Measurements from ENCODE around the gene WDR62.
"Not testable (repeated sequence)": the region's sequence is repeated elsewhere in the genome, so short reads cannot be mapped to it uniquely, and the experiment has no call there.

The WDR62 gene

DNA sequence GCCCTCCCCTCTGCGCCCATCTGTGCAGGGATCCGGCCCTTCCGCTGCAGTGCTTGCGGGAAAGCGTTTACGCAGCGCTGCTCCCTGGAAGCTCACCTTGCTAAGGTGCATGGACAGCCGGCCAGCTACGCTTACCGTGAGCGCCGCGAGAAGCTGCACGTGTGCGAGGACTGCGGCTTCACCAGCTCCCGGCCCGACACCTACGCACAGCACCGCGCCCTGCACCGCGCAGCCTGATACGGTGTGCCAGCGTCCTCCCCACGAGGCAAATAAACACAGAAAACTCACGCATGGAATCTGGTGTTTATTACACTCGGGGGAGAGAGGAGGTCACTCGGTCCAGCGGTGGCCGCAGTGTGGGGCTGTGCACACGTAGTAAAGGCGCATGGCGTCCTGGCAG, 58.7 kb downstream of the WDR62 start:
- no peak for DNase-seq

DNA sequence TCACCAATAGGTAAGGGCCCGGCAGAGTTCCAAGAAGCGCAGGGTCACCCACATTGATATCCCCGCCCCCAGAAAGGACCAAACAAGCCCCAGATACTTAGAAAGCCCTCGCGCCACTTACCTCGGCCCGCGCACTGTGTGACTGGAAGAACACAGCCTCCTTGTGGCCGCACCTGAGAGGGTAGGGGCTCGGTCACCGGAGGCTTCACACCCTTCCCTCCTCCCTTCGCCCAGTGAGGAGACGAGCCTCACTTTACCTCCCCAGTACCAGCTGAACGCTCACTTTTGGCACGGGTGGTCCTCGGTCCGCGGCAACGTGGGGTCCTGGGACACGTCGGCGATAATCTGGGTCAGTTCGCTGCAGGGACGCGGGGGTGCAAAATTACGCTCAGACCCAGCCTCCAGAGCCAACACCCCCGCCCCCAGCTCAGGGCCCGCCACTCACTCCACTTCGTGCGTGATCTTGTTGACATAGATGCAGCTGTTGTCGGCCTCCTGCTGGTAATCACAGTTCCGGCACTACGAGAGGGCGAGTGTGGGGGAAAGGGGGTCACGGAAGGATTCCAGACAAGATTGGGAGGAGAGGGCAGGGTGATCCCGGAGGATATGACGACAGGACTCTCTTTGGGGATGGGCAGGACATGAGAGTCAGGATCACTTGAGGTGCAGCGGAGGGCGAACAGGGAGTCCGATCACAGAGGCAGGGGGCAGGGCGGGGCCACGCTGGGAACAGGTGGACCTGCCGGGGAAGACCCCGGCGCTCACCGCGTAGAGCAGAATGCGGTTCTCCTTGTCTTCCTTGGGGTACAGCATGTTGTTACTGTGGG, 59.4 kb downstream of the WDR62 start:
- no peak for DNase-seq

DNA sequence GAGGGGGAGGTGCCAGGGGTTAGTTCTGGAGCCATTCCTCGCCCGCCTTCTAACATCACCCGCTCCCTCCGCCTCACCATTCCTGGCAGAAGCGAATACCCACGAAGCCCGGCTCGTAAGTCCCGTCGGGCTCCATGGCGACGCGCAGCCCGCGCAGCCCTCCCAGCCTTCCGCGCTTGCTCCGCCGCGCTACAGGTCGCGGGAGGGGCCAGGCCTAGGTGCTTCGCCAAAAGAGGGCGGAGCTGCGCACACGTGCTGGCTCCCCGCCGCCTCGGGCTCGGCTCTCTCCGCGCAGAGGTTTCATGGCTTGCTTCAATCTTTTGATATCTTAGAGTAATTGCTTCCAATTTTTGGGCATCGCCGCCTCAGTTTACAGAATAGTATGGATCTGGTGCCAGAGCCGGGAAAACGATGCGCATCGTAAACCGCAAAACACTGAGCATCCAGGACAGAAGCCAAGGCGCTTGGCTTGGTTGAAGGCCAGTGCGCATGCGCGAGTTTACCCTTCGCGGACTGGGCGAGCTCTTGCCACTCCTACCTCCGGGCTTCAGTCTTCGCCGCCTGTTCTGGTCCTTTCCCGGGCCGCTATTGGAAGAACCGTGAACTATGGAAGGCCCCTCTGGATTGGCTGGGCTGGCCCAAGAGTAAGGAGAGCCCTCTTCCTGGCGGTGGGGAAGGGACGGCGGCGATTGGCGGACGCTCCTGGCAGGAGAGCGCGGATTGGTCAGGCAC, 60.2 kb downstream of the WDR62 start, which contains the start of gene POLR2I:
POLR2I (minus strand) TSS at position 155 of the 732 bp plus-strand sequence; CDS start at position 136, 19 bp downstream.
- peak; percentile 99 for DNase-seq

DNA sequence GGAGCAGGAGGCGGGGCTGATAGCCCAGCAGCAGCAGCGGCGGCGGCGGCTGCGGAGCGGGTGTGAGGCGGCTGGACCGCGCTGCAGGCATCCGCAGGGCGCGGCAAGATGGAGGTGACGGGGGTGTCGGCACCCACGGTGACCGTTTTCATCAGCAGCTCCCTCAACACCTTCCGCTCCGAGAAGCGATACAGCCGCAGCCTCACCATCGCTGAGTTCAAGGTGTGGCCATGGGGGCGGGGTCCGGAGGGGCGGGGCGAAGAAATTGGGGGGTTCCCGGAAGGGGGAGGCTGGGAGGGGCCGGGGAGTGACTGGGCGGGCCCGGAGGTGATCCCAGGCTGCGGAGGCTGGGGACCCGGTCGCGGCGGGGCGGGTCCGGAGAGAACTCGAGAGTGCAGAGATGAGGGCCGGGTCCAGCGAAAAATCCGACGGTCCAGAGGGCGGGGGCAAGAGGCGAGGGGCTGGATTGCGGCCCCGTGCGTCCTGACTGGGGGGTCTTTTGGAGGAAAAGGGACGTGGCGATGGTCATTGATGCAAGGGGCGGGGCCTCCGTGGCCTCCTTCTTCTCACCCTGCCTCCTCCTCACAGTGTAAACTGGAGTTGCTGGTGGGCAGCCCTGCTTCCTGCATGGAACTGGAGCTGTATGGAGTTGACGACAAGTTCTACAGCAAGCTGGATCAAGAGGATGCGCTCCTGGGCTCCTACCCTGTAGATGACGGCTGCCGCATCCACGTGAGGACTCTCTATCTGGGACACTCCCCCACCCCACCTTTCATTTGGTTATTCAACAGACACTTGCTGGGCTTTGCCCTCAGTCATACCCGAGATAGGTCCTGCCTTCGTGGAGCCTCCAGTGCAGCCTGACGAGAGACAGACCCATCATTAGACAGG, 61.0 kb downstream of the WDR62 start, which contains the start of gene TBCB:
TBCB (plus strand) TSS at position 16 of the 891 bp plus-strand sequence; CDS start at position 109, 93 bp downstream.
- peak; percentile 95 for DNase-seq

DNA sequence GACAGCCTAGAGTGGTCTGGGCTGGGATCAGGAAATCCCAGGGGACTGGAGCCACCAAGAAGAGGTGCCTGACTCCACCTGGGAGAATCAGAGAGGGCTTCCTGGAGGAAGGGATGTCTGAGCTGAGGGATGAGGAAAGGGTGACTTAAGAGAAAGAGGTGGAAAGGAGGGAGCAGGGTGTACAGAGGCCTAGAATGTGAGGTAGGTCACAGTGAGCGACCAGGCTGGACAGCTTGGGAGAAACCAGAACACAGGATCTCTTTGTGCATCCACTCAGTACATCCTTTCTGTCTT, 61.6 kb downstream of the WDR62 start:
- DNase-seq: no peak

DNA sequence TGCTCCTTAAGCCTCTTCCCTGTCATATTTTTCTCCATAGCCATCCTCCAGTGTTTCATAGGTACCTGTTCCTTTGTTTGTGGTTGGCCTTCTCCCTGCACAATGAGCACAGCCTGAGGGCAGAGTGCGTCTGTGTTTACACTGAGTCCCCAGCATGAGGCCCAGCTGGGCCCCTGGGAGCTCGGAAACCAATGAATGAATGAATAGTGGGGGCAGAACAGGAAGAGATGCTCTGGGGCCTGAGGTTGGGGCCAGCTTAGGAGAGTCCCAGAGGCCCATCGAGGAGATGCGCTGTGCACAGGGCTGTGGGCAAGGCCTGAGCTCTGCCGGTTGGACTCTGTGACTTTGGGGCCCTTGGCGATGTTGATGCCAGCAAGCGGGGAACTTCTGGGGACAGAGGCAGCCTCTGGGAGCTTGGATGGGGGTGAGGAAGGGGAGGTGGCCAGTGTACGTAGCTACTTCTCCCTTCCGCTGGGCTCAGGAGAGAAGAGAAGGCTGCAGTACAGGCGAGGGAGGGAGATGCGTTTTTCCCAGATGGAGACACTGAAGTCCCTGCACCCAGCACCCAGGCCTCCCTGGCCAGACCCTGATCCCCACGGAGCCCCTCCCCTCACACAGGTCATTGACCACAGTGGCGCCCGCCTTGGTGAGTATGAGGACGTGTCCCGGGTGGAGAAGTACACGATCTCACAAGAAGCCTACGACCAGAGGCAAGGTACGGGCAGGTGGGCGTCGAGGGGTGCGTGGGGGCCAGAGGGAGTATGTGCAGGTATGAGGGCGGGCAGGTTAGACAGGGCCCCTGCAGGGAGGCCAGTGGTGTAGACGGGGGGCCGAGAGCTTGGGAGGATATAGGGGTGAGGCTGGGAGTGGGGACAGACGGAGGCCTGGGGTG, 65.6 kb downstream of the WDR62 start:
- DNase-seq: no peak

DNA sequence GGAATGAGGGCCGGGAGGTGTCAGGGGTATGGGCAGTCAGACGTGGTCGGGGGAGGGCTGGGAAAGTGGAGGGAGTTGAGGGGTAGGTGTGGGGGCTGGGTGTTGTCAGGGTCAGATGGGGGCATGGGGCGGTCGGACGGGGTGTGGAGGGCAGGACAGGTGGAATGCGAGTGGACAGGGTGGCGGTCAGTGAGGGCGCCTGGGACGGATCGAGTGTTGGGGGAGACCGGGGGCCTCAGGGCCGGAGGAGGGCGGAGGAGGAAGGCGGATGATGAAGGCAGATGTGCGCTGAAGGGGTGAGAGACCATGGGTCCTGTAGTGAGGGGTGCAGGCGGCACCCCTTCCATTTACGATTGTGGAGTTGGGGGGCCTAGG, 66.3 kb downstream of the WDR62 start:
- no peak for DNase-seq

DNA sequence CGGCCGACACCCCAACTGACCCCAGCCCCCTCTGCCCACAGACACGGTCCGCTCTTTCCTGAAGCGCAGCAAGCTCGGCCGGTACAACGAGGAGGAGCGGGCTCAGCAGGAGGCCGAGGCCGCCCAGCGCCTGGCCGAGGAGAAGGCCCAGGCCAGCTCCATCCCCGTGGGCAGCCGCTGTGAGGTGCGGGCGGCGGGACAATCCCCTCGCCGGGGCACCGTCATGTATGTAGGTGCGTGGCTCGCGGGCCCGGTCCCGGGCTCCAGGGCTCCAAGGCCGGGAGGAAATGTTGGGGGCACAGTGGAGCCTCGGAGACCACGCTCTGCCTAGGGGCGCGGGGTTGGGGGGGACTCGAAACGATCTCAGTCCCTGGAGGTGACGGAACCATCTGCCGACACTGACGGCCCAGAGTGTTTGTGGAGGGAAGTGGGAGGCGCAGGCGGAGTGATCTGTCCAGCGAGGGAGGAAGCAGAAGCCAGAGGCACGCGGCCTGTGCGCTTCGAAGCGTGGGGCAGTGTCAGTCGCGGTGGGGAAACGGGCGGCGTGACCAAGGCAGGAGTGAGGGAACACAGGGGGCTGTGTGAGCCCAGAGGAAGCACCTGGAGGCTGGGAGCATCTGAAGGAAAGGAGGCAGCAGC, 66.9 kb downstream of the WDR62 start:
- no peak for DNase-seq

DNA sequence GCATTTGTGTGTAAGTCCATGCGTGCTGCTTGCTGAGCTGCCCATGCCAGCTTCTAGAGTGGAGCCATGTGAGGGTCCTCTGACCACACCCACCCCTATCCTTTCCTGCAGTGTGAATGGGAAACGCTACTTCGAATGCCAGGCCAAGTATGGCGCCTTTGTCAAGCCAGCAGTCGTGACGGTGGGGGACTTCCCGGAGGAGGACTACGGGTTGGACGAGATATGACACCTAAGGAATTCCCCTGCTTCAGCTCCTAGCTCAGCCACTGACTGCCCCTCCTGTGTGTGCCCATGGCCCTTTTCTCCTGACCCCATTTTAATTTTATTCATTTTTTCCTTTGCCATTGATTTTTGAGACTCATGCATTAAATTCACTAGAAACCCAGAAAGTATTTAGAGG, 70.9 kb downstream of the WDR62 start:
- DNase-seq: no peak

DNA sequence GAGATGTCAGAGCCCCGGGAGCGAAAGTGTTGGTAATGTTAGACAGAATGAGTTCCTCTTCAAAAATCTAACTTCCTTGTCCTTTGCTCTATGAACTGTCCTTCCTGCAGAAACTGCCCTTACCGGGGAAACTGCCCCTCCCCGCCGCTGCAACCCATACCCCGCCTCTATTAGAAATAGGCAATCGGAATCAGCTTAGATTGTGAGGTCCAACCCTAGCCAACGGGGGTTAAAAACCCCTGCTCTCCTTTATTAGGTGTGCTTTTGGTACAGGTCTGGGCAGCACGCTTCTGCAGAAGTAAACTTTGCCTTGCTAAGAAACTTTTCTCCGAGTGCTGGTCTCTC, 73.7 kb downstream of the WDR62 start:
- DNase-seq: no peak

DNA sequence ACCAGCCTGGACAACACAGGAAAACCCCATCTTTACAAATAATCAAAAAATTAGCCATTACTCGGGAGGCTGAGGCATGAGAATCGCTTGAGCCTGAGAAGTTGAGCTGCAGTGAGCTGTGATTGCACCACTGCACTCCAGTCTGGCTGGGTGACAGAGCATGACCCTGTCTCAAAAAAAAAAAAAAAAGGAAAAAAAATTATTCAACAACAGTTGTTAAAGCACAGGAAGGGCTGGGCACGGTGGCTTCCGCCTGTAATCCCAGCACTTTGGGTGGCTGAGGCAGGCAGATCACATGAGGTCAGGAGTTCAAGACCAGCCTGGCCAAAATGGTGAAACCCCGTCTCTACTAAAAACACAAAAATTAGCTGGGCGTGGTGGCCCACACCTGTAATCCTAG, 76.5 kb downstream of the WDR62 start:
- DNase-seq: not testable (repeated sequence)

DNA sequence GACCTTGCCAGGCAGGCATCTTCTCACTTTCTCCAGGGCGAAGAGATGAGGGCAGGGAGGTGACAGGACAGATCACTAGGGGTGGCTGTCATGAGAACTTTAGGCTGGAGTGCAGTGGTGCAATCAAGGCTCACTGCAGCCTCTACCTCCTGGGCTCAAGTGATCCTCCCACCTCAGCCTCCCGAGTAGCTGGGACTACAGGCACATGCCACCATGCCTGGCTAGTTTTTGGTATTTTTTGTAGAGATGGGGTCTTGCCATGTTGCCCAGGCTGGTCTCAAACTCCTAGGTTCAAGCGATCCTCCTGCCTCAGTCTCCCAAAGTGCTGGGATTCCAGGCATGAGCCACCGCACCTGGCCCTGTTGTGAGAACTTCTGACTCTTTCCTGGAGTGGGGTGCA, 80.2 kb downstream of the WDR62 start:
- DNase-seq: not testable (repeated sequence)

DNA sequence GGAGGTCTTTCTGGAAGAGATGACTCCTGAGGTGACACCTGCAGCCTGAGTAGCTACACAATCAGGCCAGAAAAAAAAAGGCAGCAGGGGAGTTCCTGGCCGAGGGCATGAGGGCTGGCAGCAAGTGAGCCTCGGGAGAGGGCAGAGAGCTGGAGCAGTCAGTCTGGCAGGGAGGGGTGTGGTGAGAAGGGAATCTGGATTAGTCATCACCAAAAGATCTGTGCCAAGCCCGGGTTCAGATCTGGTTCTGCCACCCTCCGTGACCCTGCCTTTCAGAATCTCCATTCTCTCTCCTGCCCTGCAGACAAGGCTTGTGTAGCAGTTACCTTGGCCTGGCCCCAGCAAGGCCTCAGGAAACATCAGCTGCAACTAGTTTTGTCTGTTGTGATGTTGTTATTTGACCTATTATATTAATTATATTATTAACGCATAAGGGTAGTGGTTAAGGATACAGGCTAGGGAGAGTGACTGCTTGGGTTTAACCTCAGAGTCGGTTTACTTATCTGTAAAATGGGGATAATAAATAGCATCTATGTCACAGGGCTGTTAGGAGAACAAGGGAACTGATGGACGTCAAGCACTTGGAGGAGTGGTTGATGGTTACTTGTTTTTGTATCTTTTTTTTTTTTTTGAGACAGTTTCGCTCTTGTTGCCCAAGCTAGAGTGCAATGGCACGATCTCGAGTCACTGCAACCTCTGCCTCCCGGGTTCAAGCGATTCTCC, 82.4 kb downstream of the WDR62 start:
- DNase-seq: no peak

DNA sequence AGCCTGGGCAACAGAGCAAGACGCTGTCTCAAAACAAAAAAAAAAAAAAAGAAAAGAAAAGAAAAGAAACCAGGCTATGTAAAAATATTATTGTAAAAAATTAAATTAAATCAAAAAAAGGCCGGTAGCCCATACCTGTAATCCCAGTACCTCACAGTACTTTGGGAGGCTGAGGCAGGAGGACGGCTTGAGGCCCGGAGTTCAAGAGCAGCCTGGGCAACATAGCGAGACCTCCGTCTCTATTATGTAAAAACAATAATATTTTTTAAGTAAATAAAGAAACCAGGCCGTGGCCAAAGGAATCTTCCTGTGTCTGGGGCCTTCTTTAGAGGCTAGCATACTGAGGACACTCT, 84.4 kb downstream of the WDR62 start:
- no peak for DNase-seq

DNA sequence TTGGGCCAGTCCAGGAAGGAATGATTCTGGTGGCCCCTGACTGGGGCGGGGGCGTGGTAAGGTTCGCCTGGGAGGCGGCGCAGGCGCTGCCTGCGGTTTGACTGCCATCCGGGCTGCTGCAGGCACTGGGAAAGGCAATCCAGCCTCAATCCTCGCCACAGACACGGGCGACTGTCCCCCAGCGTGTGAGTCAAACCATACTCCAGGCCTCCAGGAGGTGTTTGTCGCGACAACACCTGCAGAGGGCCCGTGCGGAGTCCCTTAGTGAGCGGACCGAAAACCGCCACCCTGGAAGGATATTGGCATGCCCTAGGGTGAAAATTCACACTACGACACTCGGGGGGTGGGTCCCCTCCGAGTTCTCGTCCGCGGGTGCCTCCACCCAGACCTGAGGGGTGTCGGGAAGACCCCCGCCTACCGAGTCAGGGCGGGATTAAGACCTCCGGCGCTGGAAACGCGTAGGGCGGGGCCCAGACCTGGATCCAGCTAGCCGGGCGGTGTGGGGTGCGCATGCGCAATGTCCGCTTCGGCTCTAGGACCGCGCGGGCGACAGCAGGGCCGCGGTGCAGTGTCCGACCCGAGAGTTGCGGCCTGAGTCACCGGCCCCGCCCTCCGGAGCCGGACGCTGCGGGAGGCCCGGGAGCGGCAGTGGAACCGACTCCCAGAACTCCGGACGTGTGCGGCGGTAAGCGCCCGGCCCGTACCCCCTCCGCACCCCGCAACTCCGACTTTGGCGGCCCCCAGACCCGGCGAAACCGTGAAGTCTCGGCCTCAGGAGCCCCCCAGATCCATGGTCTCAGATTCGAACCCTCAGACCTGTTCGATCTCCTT, 85.0 kb downstream of the WDR62 start, which contains the start of gene CAPNS1:
CAPNS1 (plus strand) TSS at position 594 of the 831 bp plus-strand sequence. CDS start 946 bp downstream, outside the sequence.
- DNase-seq: peak; percentile 89

DNA sequence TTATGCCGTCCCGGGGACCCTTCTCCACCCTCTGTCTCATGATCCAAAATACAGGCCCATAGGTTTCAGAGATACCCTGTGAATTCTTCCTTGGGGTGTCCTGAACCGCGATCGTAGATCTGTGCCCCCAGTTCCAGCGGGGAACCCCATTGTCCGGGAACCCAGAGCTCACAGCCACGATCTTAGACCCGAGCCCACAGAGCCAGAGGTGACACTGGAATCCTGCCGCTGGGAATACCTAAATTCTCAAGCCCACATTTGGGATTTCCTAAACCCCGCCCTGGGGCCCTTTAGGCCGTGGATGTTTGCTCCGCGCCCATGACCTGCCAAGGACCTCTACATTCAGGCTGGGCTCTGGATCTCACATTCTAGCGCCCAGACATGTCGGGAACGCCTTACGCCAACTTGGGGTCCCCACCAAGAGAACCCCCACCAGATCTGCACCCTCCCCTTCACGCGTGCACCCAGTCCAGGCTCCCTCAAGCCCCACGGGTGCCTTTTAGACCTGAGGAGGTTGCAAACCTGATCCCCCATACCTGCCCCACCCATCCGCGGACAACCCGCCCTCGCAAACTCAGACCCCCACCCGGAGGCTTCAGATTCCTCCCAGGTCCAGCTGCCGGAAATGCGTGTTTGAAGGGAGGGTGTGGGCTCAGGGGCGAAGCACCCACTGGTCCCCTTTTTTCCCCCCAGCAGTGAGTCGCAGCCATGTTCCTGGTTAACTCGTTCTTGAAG, 85.8 kb downstream of the WDR62 start:
- peak; percentile 36 for DNase-seq

DNA sequence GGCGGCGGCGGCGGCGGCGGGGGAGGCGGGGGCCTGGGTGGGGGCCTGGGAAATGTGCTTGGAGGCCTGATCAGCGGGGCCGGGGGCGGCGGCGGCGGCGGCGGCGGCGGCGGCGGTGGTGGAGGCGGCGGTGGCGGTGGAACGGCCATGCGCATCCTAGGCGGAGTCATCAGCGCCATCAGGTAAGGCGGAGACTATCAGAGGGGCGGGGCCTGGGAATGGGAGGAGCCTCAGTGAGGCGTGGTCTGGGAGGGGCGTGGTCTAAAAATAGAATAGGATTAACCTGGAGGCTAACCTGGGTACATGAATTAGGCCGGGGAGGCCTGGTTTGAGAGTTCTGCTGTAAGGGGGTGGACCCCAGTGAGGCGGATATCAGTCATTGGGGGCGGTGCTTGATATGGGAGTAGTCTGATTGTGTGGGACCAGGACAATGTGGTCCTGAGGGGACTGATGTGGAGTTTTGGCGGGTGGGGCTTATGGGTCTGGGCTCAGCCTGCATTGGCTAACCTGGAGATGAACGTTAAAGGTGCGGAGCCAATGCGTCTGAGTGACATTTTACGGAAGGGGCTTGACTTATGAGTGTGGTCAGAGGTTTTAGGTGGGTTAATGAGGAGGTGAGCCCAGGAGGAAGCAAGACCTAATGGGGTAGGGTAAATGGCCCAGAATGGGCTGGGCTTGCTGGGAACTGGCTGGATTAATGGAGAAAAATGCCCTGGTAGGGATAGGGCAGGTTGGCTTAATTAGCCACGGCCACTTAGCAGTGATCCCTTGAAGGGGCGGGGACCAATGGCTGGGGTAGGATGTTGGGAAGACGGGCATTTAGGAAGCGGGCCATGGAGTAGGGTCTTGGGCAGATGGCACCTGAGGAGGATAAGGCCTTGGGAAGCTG, 86.6 kb downstream of the WDR62 start:
- DNase-seq: peak; percentile 82

DNA sequence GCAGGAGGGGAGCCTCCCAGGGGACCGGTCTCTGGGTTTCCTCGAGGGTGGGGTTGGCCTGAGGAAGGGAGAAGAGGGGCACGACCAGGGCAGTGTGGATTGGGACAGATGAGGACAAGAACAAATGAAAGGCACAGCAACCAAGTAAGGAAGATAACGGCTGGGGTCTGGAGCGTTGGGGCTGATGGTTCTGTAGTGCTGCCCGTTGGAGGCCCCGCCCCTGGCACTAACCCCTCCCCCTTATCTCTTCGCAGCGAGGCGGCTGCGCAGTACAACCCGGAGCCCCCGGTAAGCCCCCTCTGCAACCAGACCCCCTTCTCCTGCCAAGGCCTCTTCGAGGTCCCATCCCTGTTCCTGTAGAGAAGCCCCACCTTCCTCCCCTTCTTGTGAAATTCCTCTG, 87.3 kb downstream of the WDR62 start:
- DNase-seq: no peak

All from stimulated activated naive CD4-positive, alpha-beta T cell treated with Interleukin-2 at 50 U/mL for 16 hours (primary cell).